Activated B cell treated with CpG ODN at 0.5 μM for 24 hours (primary cell): ENCODE measurements around the gene KATNB1. TPM values are rescaled to one million over a fixed set of nuclear protein-coding genes. Genes with fewer than 3 reads are reported as not detected.
"Not testable (repeated sequence)": the region's sequence is repeated elsewhere in the genome, so short reads cannot be mapped to it uniquely, and the experiment has no call there.

ENCODE experiments used
- ATAC-seq: fragments of 200-7000 bp; cut with Tn5 transposase; one replicate; pipeline ENCODE4 v1.10.0; 2021; ENCODE audit warnings: low read depth, mild to moderate bottlenecking, moderate library complexity
- CTCF ChIA-PET: fragments of 350-600 bp; sonication (Branson Sonifier 250); formaldehyde crosslinking; loops from one replicate; lab custom pipeline; 2021; ENCODE audit warnings: antibody characterized with exemption; lab: Charles Lee
- POLR2A ChIA-PET: fragments of 350-600 bp; sonication (Branson Sonifier 250); formaldehyde crosslinking; loops from one replicate; lab custom pipeline; 2021; ENCODE audit warnings: antibody characterized with exemption; lab: Charles Lee
- DNase-seq: peaks from one replicate; pipeline ENCODE4 v3.0.0; 2022
- H3K27ac Mint-ChIP-seq: one replicate; pipeline ENCODE4 v1.8.0; 2020; ENCODE audit warnings: mixed read lengths
- H3K27me3 Mint-ChIP-seq: one replicate; pipeline ENCODE4 v1.8.0; 2021; ENCODE audit warnings: mixed read lengths
- H3K36me3 Mint-ChIP-seq: one replicate; pipeline ENCODE4 v1.8.0; 2021; ENCODE audit warnings: low read depth, mixed read lengths
- H3K4me1 Mint-ChIP-seq: one replicate; pipeline ENCODE4 v1.8.0; 2021; ENCODE audit warnings: mixed read lengths
- H3K4me3 Mint-ChIP-seq: one replicate; pipeline ENCODE4 v1.8.0; 2020; ENCODE audit warnings: mild to moderate bottlenecking, mixed read lengths
- H3K9me3 Mint-ChIP-seq: one replicate; pipeline ENCODE4 v1.8.0; 2020; ENCODE audit warnings: mixed read lengths
- CTCF ChIP-seq: fragments of 200-600 bp; IDR thresholded peaks from one replicate; pipeline ENCODE4 v1.8.0; 2022; ENCODE audit warnings: antibody characterized with exemption, mild to moderate bottlenecking
- intact Hi-C: fragments of 100-400 bp; cut with micrococcal nuclease; formaldehyde crosslinking; loops from one replicate; pipeline ENCODE4 v1.15.1; 2024
- total RNA-seq: library from RNA; stranded (reverse); gene quantifications from 2 replicates; pipeline ENCODE4 v1.2.3, GENCODE V29; 2022

Gene KATNB1
- total RNA-seq, 1 donor from 2014 or later, result 16.8 TPM

GRCh38 chr16:57743458-57743857 is 7.9 kb downstream of the KATNB1 start:
- Mint-ChIP-seq H3K4me3 (no peak overlapping the region), H3K36me3 (peaks cover 8% of the 10 kb centered on the region), H3K9me3 (no peaks in the 10 kb centered on the region), H3K4me1 (no peaks in the 10 kb centered on the region), H3K27me3 (no peaks in the 10 kb centered on the region), H3K27ac (no peak overlapping the region)
- intact Hi-C loops, result no loop called here
- no peak for TF ChIP-seq CTCF
- POLR2A ChIA-PET, result no interaction called here
- DNase-seq, result no peak
- ATAC-seq, result no peak
- CTCF ChIA-PET, result no interaction called here

GRCh38 chr16:57743886-57744641 is 8.5 kb downstream of the KATNB1 start:
- Mint-ChIP-seq H3K4me3 (no peak overlapping the region), H3K36me3 (peaks cover 8% of the 10 kb centered on the region), H3K27me3 (no peaks in the 10 kb centered on the region), H3K27ac (no peak overlapping the region), H3K4me1 (no peaks in the 10 kb centered on the region), H3K9me3 (no peaks in the 10 kb centered on the region)
- POLR2A ChIA-PET, result no interaction called here
- intact Hi-C loops, result no loop called here
- CTCF ChIA-PET, result no interaction called here
- TF ChIP-seq CTCF, result no peak
- DNase-seq, result no peak
- ATAC-seq, result no peak

GRCh38 chr16:57744642-57744903 is 9.0 kb downstream of the KATNB1 start:
- Mint-ChIP-seq H3K27ac (no peak overlapping the region), H3K27me3 (no peaks in the 10 kb centered on the region), H3K4me3 (no peak overlapping the region), H3K36me3 (peaks cover 8% of the 10 kb centered on the region), H3K4me1 (no peaks in the 10 kb centered on the region), H3K9me3 (no peaks in the 10 kb centered on the region)
- ATAC-seq (no peak), DNase-seq (no peak)
- no peak for TF ChIP-seq CTCF
- ChIA-PET POLR2A (no interaction called here), CTCF (no interaction called here)
- intact Hi-C loops, result no loop called here

- no peak for TF ChIP-seq CTCF
- H3K27me3 Mint-ChIP-seq, result no peaks in the 10 kb centered on the region
Measured at GRCh38 chr16:57745768-57746167, 10.2 kb downstream of the KATNB1 start.

GRCh38 chr16:57746316-57746715 is 10.7 kb downstream of the KATNB1 start:
- CTCF ChIA-PET, H3K9me3 Mint-ChIP-seq, H3K27ac Mint-ChIP-seq, intact Hi-C loops, ATAC-seq, H3K4me1 Mint-ChIP-seq, DNase-seq, H3K27me3 Mint-ChIP-seq, H3K4me3 Mint-ChIP-seq, POLR2A ChIA-PET: not testable (repeated sequence)
- peaks cover 13% of the 10 kb centered on the region for H3K36me3 Mint-ChIP-seq

More at GRCh38 chr16:57745768-57746167, 10.2 kb downstream of the KATNB1 start:
- H3K27ac Mint-ChIP-seq, result no peak overlapping the region
- CTCF ChIA-PET, result no interaction called here
- intact Hi-C loops, result no loop called here
- POLR2A ChIA-PET, result no interaction called here
- ATAC-seq, result no peak
- no peak for DNase-seq
- peaks cover 9% of the 10 kb centered on the region for H3K36me3 Mint-ChIP-seq
- H3K4me3 Mint-ChIP-seq, result no peak overlapping the region
- H3K9me3 Mint-ChIP-seq, result no peaks in the 10 kb centered on the region
- no peaks in the 10 kb centered on the region for H3K4me1 Mint-ChIP-seq

GRCh38 chr16:57747091-57747490 is 11.5 kb downstream of the KATNB1 start:
- H3K27me3 Mint-ChIP-seq, result no peaks in the 10 kb centered on the region
- ATAC-seq (no peak), DNase-seq (no peak)
- H3K36me3 Mint-ChIP-seq, result peaks cover 17% of the 10 kb centered on the region
- no peaks in the 10 kb centered on the region for H3K9me3 Mint-ChIP-seq
- H3K4me1 Mint-ChIP-seq, result no peaks in the 10 kb centered on the region
- H3K27ac Mint-ChIP-seq, result no peak overlapping the region
- POLR2A ChIA-PET, result no interaction called here
- H3K4me3 Mint-ChIP-seq, result no peak overlapping the region
- intact Hi-C loops, result no loop called here
- CTCF ChIA-PET, result no interaction called here
- no peak for TF ChIP-seq CTCF
